Measurements from ENCODE around the gene CNTRL. TPM values are rescaled to one million over a fixed set of nuclear protein-coding genes. Genes with fewer than 3 reads are reported as not detected.

Gene CNTRL
- total RNA-seq, 1 experiment from 2014 or later: 11.2 TPM

DNA sequence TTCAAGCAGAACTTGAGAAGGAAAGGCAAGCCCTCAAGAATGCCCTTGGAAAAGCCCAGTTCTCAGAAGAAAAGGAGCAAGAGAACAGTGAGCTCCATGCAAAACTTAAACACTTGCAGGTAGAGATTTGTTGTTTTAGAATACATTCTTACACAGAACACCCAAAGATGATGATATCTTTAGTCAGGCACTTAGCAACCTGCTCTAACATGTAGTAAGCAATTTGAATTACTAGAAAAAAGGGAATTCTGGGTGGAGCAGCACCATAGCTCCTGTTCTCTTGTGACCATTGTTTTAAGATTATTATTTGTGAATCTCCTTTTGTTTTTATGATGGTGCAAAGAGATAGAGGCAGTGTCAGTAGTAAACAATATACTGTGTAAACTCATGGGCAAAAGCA is 63.8 kb downstream of the CNTRL start:
- no TSS peak for BruUV-seq (replicated peaks)
- Mint-ChIP-seq H3K36me3 (ENCODE audit: insufficient read depth, unreplicated experiment) (peaks cover 9% of the 10 kb centered on the region), H3K4me1 (ENCODE audit: low read depth, unreplicated experiment) (peaks cover 8% of the 10 kb centered on the region), H3K27ac (ENCODE audit: unreplicated experiment) (no peak overlapping the region), H3K4me3 (ENCODE audit: low read depth, unreplicated experiment) (no peak overlapping the region), H3K27me3 (ENCODE audit: unreplicated experiment) (no peaks in the 10 kb centered on the region), H3K9me3 (ENCODE audit: low read depth, unreplicated experiment) (no peaks in the 10 kb centered on the region)
- no peak for DNase-seq
- CTCF ChIA-PET: no interaction called here
- intact Hi-C loops (cut with micrococcal nuclease; ENCODE audit: unreplicated experiment): no loop called here
- TF ChIP-seq, protein P1, sequence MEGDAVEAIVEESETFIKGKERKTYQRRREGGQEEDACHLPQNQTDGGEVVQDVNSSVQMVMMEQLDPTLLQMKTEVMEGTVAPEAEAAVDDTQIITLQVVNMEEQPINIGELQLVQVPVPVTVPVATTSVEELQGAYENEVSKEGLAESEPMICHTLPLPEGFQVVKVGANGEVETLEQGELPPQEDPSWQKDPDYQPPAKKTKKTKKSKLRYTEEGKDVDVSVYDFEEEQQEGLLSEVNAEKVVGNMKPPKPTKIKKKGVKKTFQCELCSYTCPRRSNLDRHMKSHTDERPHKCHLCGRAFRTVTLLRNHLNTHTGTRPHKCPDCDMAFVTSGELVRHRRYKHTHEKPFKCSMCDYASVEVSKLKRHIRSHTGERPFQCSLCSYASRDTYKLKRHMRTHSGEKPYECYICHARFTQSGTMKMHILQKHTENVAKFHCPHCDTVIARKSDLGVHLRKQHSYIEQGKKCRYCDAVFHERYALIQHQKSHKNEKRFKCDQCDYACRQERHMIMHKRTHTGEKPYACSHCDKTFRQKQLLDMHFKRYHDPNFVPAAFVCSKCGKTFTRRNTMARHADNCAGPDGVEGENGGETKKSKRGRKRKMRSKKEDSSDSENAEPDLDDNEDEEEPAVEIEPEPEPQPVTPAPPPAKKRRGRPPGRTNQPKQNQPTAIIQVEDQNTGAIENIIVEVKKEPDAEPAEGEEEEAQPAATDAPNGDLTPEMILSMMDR (IDR thresholded peaks at IDR 0.05; ENCODE audit: unreplicated experiment): no peak

- TF ChIP-seq, protein P1 (IDR thresholded peaks at IDR 0.05; ENCODE audit: unreplicated experiment): no peak
- no peaks in the 10 kb centered on the region for H3K9me3 Mint-ChIP-seq (ENCODE audit: low read depth, unreplicated experiment)
- peaks cover 9% of the 10 kb centered on the region for H3K36me3 Mint-ChIP-seq (ENCODE audit: insufficient read depth, unreplicated experiment)
- no TSS peak for BruUV-seq (replicated peaks)
- no peak overlapping the region for H3K27ac Mint-ChIP-seq (ENCODE audit: unreplicated experiment)
- no peak for DNase-seq
- no peaks in the 10 kb centered on the region for H3K27me3 Mint-ChIP-seq (ENCODE audit: unreplicated experiment)
- H3K4me3 Mint-ChIP-seq (ENCODE audit: low read depth, unreplicated experiment): no peak overlapping the region
- peaks cover 8% of the 10 kb centered on the region for H3K4me1 Mint-ChIP-seq (ENCODE audit: low read depth, unreplicated experiment)
- intact Hi-C loops (cut with micrococcal nuclease; ENCODE audit: unreplicated experiment): no loop called here
- CTCF ChIA-PET: no interaction called here
Measured at GRCh38 chr9:121138973-121139372, 64.2 kb downstream of the CNTRL start.

- CTCF ChIA-PET: no interaction called here
- no TSS peak for BruUV-seq (replicated peaks)
- H3K36me3 Mint-ChIP-seq (ENCODE audit: insufficient read depth, unreplicated experiment): peaks cover 9% of the 10 kb centered on the region
- H3K4me3 Mint-ChIP-seq (ENCODE audit: low read depth, unreplicated experiment): no peak overlapping the region
- no peaks in the 10 kb centered on the region for H3K27me3 Mint-ChIP-seq (ENCODE audit: unreplicated experiment)
- H3K4me1 Mint-ChIP-seq (ENCODE audit: low read depth, unreplicated experiment): peaks cover 8% of the 10 kb centered on the region
- H3K27ac Mint-ChIP-seq (ENCODE audit: unreplicated experiment): no peak overlapping the region
- no peak for DNase-seq
- TF ChIP-seq, protein P1 (IDR thresholded peaks at IDR 0.05; ENCODE audit: unreplicated experiment): no peak
- intact Hi-C loops (cut with micrococcal nuclease; ENCODE audit: unreplicated experiment): no loop called here
- no peaks in the 10 kb centered on the region for H3K9me3 Mint-ChIP-seq (ENCODE audit: low read depth, unreplicated experiment)
Measured at GRCh38 chr9:121140162-121140561, 65.4 kb downstream of the CNTRL start.

DNA sequence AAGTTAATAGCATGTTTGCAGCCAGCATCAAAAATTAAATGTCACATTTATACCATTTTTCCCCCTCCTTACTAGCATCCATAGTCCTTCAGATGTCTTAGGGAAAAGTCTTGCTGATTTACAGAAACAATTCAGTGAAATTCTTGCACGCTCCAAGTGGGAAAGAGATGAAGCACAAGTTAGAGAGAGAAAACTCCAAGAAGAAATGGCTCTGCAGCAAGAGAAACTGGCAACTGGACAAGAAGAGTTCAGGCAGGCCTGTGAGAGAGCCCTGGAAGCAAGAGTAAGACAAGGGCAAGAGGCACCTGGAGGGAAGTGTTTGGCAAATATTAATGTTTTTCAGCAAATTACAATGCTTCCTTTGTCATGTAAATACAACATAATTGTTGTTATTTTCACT is 66.6 kb downstream of the CNTRL start:
- no peaks in the 10 kb centered on the region for H3K9me3 Mint-ChIP-seq (ENCODE audit: low read depth, unreplicated experiment)
- H3K27me3 Mint-ChIP-seq (ENCODE audit: unreplicated experiment): no peaks in the 10 kb centered on the region
- DNase-seq: no peak
- CTCF ChIA-PET: no interaction called here
- peaks cover 9% of the 10 kb centered on the region for H3K36me3 Mint-ChIP-seq (ENCODE audit: insufficient read depth, unreplicated experiment)
- H3K4me3 Mint-ChIP-seq (ENCODE audit: low read depth, unreplicated experiment): no peak overlapping the region
- TF ChIP-seq, protein P1 (IDR thresholded peaks at IDR 0.05; ENCODE audit: unreplicated experiment): no peak
- no TSS peak for BruUV-seq (replicated peaks)
- no peak overlapping the region for H3K27ac Mint-ChIP-seq (ENCODE audit: unreplicated experiment)
- peaks cover 8% of the 10 kb centered on the region for H3K4me1 Mint-ChIP-seq (ENCODE audit: low read depth, unreplicated experiment)
- intact Hi-C loops (cut with micrococcal nuclease; ENCODE audit: unreplicated experiment): no loop called here

All from Calu3 (cell line).